Thoracic aorta (tissue), 2 donors: ENCODE measurements around the gene RPUSD3. TPM values are rescaled to one million over a fixed set of nuclear protein-coding genes. Genes with fewer than 3 reads are reported as not detected.

ENCODE experiments used
- ATAC-seq: fragments of 150-250 bp; one replicate; pipeline ENCODE4 v1.8.0; 2017; ENCODE audit warnings: low read depth; ENCODE audit not compliant: insufficient number of reproducible peaks, low FRiP score
- DNase-seq: peaks from one replicate; pipeline ENCODE4 v3.0.0-alpha.2; 2020; ENCODE audit warnings: low spot score
- H3K27ac ChIP-seq, 2 donors: fragments of 200-600 bp; sonication (generic); 1 replicate in 1 of 2; 2 replicates in 1 of 2; pipeline ENCODE4 v1.5.1; 2016; ENCODE audit warnings: mild to moderate bottlenecking in 2 of 2, moderate library complexity in 2 of 2
- H3K27me3 ChIP-seq: fragments of 200-600 bp; sonication (generic); replicated peaks from 2 replicates; pipeline ENCODE4 v1.6.0; 2016; ENCODE audit warnings: mild to moderate bottlenecking; ENCODE audit not compliant: insufficient read depth
- H3K36me3 ChIP-seq: fragments of 200-600 bp; sonication (generic); one replicate; pipeline ENCODE4 v1.5.1; 2016
- H3K4me1 ChIP-seq, 2 donors: fragments of 200-600 bp; sonication (generic); 1 replicate in 1 of 2; 2 replicates in 1 of 2; pipeline versions ENCODE4 v1.5.1 to v1.6.0; 2016; ENCODE audit warnings: low read depth in 2 of 2, mild to moderate bottlenecking in 1 of 2; ENCODE audit not compliant: control insufficient read depth in 1 of 2
- H3K4me3 ChIP-seq: fragments of 200-600 bp; sonication (generic); 2 replicates; pipeline ENCODE4 v1.5.1; 2016; ENCODE audit warnings: mild to moderate bottlenecking
- H3K9me3 ChIP-seq: fragments of 200-600 bp; sonication (generic); 2 replicates; pipeline ENCODE4 v1.5.1; 2016
- CTCF ChIP-seq: fragments of 200-600 bp; sonication (generic); IDR thresholded peaks from one replicate; pipeline ENCODE4 v1.5.1; 2019; ENCODE audit warnings: antibody characterized with exemption
- total RNA-seq, 2 donors: library from RNA; depleted of rRNA; stranded (reverse); fragments of >200 nt; gene quantifications; one replicate each; pipeline versions ENCODE4 v1.1.0 to v1.2.3, GENCODE V29; 2016

The RPUSD3 gene
- total RNA-seq, 2 donors from 2014 or later = 24.5 to 41.3 TPM

DNA sequence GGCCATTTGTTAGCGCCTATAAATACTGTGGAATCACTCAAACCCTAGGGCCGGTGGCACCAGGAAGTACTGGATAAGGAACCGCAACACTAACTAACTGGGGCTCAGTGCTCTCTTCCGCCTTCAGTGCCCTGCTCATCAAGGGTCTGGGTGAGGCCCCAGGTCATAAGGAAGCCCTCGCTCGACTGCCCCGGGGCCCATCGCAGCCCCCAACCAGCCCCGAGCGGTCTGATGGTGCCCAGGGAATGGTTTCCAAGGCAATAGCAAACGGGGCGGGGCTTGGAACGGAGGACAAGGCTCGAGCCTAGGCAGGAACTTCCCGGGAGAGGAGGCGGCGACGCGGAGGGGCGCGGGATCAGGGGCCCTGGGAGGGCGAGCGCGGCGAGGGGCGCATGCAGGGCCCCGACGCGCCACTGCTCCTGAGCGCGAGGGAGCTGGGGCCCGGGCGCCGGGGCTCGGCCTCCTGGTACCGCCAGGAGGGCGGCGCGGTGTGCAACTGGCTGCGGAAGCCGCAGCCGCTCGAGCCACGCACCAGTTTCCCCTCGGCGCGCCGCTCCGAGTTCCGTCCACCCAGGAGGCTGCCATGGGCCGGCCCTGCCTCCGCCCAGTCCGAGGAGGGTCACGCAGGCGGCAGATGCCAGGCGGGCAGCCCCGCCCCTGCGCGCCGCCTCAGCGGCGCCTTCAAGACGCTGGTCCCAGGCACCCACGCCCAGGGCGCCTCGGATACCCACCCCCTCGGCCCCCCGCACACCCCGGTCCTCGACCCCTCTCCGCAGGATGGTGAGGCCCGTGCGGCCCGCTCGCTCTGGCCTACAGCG lies 34.0 kb downstream of the RPUSD3 start, which contains the start of gene TTLL3:
Gene TTLL3 (plus strand): TSS at position 648 of the 818 bp plus-strand sequence. CDS start 400 bp downstream, outside the sequence.
- Histone ChIP-seq H3K4me3 (peak within 1 kb of the TSS; percentile 92), H3K4me1 (peaks cover 0 to 20% of the 10 kb centered on the region in 2 donors), H3K27ac (peak within 1 kb of the TSS; percentile 96 to 99), H3K27me3 (no peaks in the 10 kb centered on the region), H3K36me3 (peaks cover 11% of the 10 kb centered on the region), H3K9me3 (no peaks in the 10 kb centered on the region)
- no peak for TF ChIP-seq CTCF
- ATAC-seq = peak; percentile 53
- peak; percentile 57 for DNase-seq

DNA sequence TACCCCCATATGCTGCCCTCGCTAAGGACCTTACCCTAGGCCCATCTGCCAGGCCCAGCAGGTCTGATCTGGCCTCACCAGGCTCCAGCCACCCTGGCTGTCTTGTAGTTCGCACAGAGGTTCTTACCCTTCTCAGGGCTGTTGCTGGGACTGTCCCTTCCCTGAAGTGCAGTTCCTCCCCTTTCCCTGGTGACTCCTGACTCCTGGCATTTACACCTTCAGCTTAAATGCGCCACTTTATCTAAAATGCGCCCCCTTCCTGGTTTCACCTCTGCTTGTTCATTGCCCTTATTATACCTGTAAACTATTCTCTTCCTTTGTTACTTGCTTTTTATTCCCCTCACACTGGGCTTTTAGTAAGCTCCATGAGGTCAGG lies 34.6 kb downstream of the RPUSD3 start:
- Histone ChIP-seq H3K27ac (peak overlapping the region; percentile 96 to 99), H3K4me3 (peak overlapping the region; percentile 92), H3K4me1 (peaks cover 0 to 20% of the 10 kb centered on the region in 2 donors), H3K36me3 (peaks cover 17% of the 10 kb centered on the region), H3K27me3 (no peaks in the 10 kb centered on the region), H3K9me3 (no peaks in the 10 kb centered on the region)
- ATAC-seq (no peak), DNase-seq (no peak)
- no peak for TF ChIP-seq CTCF

DNA sequence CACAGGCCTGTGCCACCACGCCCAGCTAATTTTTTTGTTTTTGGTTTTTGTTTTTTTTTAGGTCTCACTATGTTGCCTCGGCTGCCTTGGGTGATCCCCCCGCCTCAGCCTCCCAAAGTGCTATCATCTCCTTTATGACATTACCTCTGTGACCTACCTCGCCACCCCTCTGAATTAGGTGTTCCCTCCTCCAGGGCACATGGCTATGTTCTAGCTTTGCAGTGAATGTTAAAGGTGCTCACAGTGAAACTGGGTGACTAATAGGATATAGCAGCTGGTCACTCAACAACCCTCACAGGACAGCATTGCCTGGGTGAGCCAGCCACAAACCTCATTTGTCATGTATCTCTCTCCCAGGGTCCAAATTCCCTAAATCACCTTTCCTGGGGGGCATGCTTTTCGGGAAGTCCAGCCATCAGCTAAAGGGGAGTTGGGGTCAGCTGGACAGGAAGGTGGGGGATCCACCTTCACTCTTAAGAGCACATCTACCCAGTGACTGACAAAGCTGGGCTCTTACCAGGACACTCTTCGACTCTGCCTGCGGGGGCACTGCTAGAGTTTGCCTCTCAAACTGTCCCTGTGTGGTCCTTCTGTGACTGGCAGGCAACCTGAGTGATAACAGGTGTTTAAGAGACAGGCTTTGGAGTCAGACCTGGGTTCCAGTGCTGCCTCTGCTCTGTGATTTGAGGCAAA lies 35.3 kb downstream of the RPUSD3 start:
- Histone ChIP-seq H3K9me3 (no peaks in the 10 kb centered on the region), H3K36me3 (peaks cover 24% of the 10 kb centered on the region), H3K4me1 (peaks cover 0 to 20% of the 10 kb centered on the region in 2 donors), H3K27me3 (no peaks in the 10 kb centered on the region), H3K4me3 (no peak overlapping the region), H3K27ac (peak overlapping the region; percentile 96 to 99)
- ATAC-seq = no peak
- no peak for DNase-seq
- no peak for TF ChIP-seq CTCF

DNA sequence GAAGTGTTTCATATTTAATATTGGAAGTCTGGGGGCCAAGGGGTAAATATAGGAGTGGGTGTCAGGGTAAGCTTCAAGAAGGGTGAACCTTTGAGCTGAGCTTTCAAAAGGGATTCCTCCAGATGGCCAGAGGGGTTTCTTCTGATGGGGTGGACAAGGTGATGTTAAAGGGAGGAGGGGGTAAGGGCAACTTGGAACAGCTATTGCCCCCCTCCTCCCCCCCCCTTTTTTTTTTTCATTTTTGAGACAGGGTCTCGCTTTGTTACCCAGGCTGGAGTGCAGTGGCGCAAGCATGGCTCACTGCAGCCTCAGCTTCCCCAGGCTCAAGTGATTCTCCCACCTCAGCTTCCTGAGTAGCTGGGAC lies 35.8 kb downstream of the RPUSD3 start:
- TF ChIP-seq CTCF = no peak
- H3K4me3 ChIP-seq = no peak overlapping the region
- peaks cover 29% of the 10 kb centered on the region for H3K36me3 ChIP-seq
- ATAC-seq (no peak), DNase-seq (no peak)
- peaks cover 0 to 20% of the 10 kb centered on the region in 2 donors for H3K4me1 ChIP-seq
- no peak overlapping the region for H3K27ac ChIP-seq
- no peaks in the 10 kb centered on the region for H3K9me3 ChIP-seq
- H3K27me3 ChIP-seq = no peaks in the 10 kb centered on the region
